Osteocyte (in vitro differentiated cells): ENCODE results near the gene ZMIZ1. TPM values are rescaled to one million over a fixed set of nuclear protein-coding genes. Genes with fewer than 3 reads are reported as not detected.

ENCODE experiments used
- DNase-seq: peaks from one replicate; pipeline ENCODE4 v3.0.0; 2021; ENCODE audit warnings: mixed read lengths; ENCODE audit not compliant: unreplicated experiment; ENCODE audit errors: extremely low spot score
- H3K27ac Mint-ChIP-seq: one replicate; pipeline ENCODE4 v1.8.0; 2021; ENCODE audit warnings: mild to moderate bottlenecking, mixed read lengths; ENCODE audit not compliant: unreplicated experiment
- H3K27me3 Mint-ChIP-seq: one replicate; pipeline ENCODE4 v1.8.0; 2021; ENCODE audit warnings: mixed read lengths; ENCODE audit not compliant: unreplicated experiment
- H3K36me3 Mint-ChIP-seq: one replicate; pipeline ENCODE4 v1.8.0; 2021; ENCODE audit warnings: mixed read lengths; ENCODE audit not compliant: unreplicated experiment
- H3K4me1 Mint-ChIP-seq: one replicate; pipeline ENCODE4 v1.8.0; 2021; ENCODE audit warnings: mixed read lengths; ENCODE audit not compliant: unreplicated experiment
- H3K4me3 Mint-ChIP-seq: one replicate; pipeline ENCODE4 v1.8.0; 2021; ENCODE audit warnings: mild to moderate bottlenecking, moderate library complexity, mixed read lengths; ENCODE audit not compliant: unreplicated experiment
- H3K9me3 Mint-ChIP-seq: one replicate; pipeline ENCODE4 v1.8.0; 2021; ENCODE audit warnings: mixed read lengths; ENCODE audit not compliant: unreplicated experiment
- CTCF ChIP-seq: fragments of 200-600 bp; sonication (generic); IDR thresholded peaks from 2 replicates; pipeline ENCODE4 v1.5.0; 2021; ENCODE audit warnings: antibody characterized with exemption, mild to moderate bottlenecking, moderate library complexity
- total RNA-seq: library from RNA; stranded (reverse); gene quantifications from 2 replicates; pipeline ENCODE4 v1.2.1, GENCODE V29; 2021

Gene ZMIZ1
- total RNA-seq, 1 donor from 2014 or later, result 90.5 TPM

- H3K4me1 Mint-ChIP-seq, result peaks cover 47% of the 10 kb centered on the region
- peak overlapping the region; percentile 18 for H3K27ac Mint-ChIP-seq
- no peak overlapping the region for H3K4me3 Mint-ChIP-seq
Observed at GRCh38 chr10:79286318-79286951, 217.7 kb downstream of the ZMIZ1 start.

GRCh38 chr10:79287973-79288723 is 219.4 kb downstream of the ZMIZ1 start:
- peaks cover 31% of the 10 kb centered on the region for H3K4me1 Mint-ChIP-seq
- no peak for TF ChIP-seq CTCF
- H3K27ac Mint-ChIP-seq, result peak overlapping the region; percentile 25
- no peaks in the 10 kb centered on the region for H3K27me3 Mint-ChIP-seq
- H3K4me3 Mint-ChIP-seq, result no peak overlapping the region
- peaks cover 35% of the 10 kb centered on the region for H3K36me3 Mint-ChIP-seq
- H3K9me3 Mint-ChIP-seq, result no peaks in the 10 kb centered on the region
- DNase-seq, result no peak

More at GRCh38 chr10:79286318-79286951, 217.7 kb downstream of the ZMIZ1 start:
- H3K36me3 Mint-ChIP-seq, result peaks cover 33% of the 10 kb centered on the region
- DNase-seq, result no peak
- TF ChIP-seq CTCF, result no peak
- H3K9me3 Mint-ChIP-seq, result no peaks in the 10 kb centered on the region
- H3K27me3 Mint-ChIP-seq, result no peaks in the 10 kb centered on the region

DNA sequence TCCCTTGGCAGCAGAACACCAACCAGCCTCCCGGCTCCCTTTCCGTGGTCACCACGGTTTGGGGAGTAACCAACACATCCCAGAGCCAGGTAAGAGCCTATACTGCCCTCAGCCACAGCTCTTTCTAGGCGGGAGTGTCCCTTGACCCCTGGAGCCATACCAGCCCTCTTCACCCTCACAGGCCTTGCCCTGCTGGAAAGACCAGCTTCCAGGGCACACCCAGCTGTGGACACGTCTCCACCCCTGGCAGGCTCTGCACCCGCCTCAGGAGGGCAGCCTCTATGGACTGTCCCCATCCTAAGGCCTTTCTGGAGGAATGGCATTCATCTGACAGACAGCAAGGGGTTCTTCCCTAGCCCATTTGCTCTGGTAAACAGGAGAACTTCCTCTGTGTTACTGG is 221.0 kb downstream of the ZMIZ1 start:
- no peak overlapping the region for H3K4me3 Mint-ChIP-seq
- H3K4me1 Mint-ChIP-seq, result peaks cover 26% of the 10 kb centered on the region
- no peak overlapping the region for H3K27ac Mint-ChIP-seq
- H3K36me3 Mint-ChIP-seq, result peaks cover 33% of the 10 kb centered on the region
- no peaks in the 10 kb centered on the region for H3K9me3 Mint-ChIP-seq
- DNase-seq, result no peak
- no peaks in the 10 kb centered on the region for H3K27me3 Mint-ChIP-seq
- no peak for TF ChIP-seq CTCF

- Mint-ChIP-seq H3K4me3 (no peak overlapping the region), H3K27ac (no peak overlapping the region), H3K27me3 (no peaks in the 10 kb centered on the region), H3K9me3 (no peaks in the 10 kb centered on the region), H3K4me1 (peaks cover 12% of the 10 kb centered on the region), H3K36me3 (peaks cover 37% of the 10 kb centered on the region)
- no peak for DNase-seq
- no peak for TF ChIP-seq CTCF
Observed at GRCh38 chr10:79292026-79292766, 223.4 kb downstream of the ZMIZ1 start.
